ENCODE results near the gene PIP4K2C.
"Not testable (repeated sequence)": the region's sequence is repeated elsewhere in the genome, so short reads cannot be mapped to it uniquely, and the experiment has no call there.

The PIP4K2C gene

DNA sequence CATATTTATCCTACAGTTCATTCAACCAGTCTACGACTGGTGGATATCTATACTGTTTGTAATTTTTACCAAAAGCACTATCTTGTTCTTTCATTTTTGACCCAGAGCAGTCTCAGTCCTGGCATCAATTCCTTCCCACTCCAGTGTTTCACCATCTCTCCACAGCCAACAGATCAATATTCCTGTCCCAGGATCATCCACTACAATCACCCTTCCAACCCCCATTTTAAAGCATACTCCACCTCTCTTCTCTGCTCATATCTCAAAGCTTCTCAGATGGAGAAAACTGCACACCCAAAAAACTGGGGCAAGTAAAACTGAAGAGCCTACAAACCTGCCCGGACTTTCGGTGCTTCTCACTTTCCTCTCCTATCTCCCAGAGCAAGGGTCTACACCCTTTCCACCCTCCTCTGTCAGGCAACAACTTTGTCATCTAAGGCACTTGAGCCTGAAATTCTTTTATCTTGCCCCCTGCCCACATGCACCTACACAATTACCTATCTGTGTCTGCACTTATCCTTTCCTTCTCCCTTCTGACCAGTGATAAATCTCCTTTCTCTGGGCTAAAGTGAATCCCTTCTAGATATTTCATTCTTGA is 4.1 kb upstream of the PIP4K2C start:
- no peak for DNase-seq (ENCODE audit: extremely low read depth, low read depth)
- TF ChIP-seq, protein P1, sequence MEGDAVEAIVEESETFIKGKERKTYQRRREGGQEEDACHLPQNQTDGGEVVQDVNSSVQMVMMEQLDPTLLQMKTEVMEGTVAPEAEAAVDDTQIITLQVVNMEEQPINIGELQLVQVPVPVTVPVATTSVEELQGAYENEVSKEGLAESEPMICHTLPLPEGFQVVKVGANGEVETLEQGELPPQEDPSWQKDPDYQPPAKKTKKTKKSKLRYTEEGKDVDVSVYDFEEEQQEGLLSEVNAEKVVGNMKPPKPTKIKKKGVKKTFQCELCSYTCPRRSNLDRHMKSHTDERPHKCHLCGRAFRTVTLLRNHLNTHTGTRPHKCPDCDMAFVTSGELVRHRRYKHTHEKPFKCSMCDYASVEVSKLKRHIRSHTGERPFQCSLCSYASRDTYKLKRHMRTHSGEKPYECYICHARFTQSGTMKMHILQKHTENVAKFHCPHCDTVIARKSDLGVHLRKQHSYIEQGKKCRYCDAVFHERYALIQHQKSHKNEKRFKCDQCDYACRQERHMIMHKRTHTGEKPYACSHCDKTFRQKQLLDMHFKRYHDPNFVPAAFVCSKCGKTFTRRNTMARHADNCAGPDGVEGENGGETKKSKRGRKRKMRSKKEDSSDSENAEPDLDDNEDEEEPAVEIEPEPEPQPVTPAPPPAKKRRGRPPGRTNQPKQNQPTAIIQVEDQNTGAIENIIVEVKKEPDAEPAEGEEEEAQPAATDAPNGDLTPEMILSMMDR (IDR thresholded peaks at IDR 0.05; ENCODE audit: low read depth, low read length): no peak

DNA sequence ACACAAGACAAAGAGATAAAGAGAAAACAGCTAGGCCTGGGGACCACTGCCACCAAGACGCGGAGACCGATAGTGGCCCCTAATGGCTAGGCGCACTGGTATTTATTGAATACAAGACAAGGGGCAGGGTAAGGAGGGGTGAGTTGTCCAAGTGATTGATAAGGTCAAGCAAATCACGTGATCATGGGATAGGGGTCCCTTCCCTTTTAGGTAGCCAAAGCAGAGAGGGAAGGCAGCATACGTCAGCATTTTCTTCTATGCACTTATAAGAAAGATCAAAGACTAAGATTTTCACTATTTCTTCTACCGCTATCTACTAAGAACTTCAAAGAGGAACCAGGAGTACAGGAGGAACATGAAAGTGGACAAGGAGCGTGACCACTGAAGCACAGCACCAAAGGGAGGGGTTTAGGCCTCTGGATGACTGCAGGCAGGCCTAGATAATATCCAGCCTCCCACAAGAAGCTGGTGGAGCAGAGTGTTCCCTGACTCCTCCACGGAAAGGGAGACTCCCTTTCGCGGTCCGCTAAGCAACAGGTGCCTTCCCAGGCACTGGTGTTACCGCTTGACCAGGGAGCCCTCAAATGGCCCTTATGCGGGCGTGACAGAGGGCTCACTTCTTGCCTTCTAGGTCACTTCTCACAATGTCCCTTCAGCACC is 1.9 kb upstream of the PIP4K2C start:
- not testable (repeated sequence) for DNase-seq (ENCODE audit: extremely low read depth, low read depth)

DNA sequence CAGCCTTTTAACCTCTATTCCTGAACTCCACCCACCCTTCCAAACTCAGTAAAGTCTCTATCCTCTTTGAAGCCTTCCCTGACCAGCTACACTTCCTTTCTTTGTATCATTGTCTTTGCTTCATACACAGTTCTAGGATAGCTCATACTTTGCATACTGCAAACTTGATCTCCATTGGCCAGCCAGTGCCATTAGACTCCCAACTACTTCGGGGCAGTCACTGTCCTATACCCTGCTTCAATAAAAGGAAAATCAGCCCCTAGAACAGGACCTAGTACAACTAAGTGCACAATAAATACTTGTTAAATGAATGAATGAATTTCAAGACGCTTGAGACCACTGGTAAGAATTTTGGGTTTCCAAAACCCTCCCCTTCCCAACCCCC is 521 bp upstream of the PIP4K2C start:
- TF ChIP-seq, protein P1 (IDR thresholded peaks at IDR 0.05; ENCODE audit: low read depth, low read length): no peak

DNA sequence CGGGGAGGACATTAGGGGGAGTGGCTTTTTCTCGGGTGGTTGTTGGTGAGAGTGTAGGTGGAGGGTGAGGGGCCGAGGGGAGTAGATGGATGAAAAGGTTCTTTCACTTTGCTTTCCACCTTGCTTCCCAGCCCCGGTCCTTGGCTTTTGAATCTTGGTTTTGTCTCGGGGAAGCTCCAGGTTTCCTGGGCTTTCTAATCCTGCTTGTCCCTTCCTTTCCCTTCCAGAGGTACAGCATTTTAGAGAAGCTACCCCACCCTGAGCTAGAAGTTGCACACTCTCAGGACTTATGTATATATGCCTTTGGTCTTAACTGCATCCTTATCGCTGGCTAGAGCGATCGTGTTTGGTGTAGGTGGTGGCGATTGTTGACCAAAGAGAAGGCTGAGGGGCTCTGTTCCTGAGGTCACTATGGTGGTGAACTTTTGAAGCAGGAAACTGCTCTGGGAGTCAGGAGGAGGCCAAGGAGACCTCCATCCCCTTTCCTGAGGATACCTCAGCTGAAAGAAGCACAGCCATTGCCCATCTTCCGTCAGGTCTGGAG is 862 bp downstream of the PIP4K2C start:
- DNase-seq (ENCODE audit: extremely low read depth, low read depth): no peak
- TF ChIP-seq, protein P1 (IDR thresholded peaks at IDR 0.05; ENCODE audit: low read depth, low read length): no peak

More for the DNA sequence above, 521 bp upstream of the PIP4K2C start:
- DNase-seq (ENCODE audit: extremely low read depth, low read depth): no peak

DNA sequence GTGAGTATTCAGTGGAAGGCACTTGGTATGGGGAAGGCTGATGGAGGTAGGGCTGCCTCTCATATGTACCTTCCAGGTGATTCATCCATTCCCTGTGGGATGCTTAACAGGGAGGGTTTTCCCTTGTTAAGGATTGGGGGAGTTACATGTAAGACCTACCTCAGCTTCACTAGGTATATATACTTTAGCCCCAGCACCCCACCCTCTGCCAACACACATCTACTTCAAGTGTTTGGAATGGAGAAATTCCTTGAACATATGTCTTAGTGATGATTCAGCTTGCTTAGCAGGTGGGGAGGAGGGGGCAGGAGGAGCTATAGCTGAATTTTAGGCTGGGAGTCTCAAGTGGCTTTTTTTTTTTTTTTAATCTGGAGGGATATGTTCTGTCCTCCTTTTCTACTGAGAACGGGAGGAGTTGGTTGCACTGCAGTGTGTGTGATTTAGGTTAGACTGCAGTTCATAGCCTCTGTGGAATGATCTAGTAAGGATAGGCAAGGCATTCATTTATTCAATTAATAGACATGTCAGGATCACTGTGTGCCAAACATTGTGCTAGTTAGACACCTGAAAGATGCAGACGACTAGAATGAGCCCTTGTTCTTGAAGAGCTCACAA is 1.7 kb downstream of the PIP4K2C start:
- DNase-seq (ENCODE audit: extremely low read depth, low read depth): no peak
- TF ChIP-seq, protein P1 (IDR thresholded peaks at IDR 0.05; ENCODE audit: low read depth, low read length): no peak

DNA sequence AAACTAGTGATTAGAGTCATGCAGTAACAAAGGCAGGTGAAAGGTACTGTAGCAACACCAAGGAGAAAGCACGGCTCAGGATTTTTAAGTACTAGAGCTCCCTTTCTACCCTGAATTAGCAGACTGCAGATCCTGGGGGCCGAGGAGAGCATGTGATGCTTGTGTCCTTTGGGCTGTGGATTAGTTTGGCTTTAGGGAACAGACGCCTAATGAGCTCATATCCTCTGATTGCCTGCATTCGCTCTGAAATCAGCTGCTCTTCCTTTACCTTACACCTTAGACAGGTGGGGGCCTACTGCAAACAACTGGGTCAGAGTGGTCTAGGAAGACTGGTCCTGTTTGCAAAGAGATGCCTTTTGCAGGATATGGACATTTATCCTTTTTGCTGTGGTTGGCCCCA is 2.2 kb downstream of the PIP4K2C start:
- TF ChIP-seq, protein P1 (IDR thresholded peaks at IDR 0.05; ENCODE audit: low read depth, low read length): no peak
- DNase-seq (ENCODE audit: extremely low read depth, low read depth): no peak

DNA sequence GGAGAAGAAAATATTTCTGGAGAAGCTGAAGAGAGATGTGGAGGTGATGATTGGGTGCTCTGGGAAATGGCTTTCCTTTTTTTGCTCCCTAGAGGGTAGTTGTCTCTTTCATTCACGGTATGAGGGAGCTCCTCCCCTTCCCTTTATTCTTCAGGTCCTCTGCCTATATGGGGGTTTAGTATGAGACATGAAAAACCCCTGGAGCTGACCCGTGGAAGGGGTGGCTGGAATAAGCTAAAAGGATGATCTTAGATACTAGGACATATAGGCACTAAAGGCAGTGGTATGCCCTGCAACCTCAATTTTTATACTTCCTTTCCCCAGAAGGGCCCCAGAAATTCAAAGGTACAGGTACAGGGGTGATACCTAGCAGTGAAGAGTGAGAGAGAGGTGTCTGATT is 9.4 kb downstream of the PIP4K2C start:
- no peak for DNase-seq (ENCODE audit: extremely low read depth, low read depth)
- TF ChIP-seq, protein P1 (IDR thresholded peaks at IDR 0.05; ENCODE audit: low read depth, low read length): no peak

All from AG09319 (cell line).